ENCODE data around the gene CT45A3.
"Not testable (repeated sequence)": the region's sequence is repeated elsewhere in the genome, so short reads cannot be mapped to it uniquely, and the experiment has no call there.

The CT45A3 gene

DNA sequence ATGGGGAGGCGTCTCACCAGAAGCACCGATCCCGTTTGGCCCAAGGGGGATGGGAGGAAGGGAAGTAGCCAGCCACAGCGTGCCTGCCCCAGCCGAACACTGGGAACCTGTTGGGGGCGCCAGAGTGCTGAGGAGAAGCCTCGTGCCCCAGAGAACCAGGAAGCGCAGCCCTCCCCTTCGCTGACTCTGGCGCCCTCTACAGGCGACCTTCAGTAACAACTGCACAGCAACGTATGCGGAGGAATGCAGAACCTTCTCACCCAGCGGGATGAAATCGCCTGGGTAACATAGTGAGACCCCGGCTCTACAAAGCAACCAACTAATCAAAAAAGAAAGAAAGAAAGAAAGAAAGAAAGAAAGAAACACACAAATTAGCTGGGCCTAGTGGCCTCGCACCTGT, at the start of gene CT45A3:
Gene CT45A3, minus strand, starts transcription at position 101 of the 400 bp plus-strand sequence. CDS start 3,747 bp downstream, outside the sequence.
- H3K9me3 ChIP-seq (ENCODE audit: control insufficient read depth, insufficient read depth, low read length); H3K36me3 ChIP-seq (ENCODE audit: insufficient read depth, low read length); H3K9ac ChIP-seq (ENCODE audit: low read depth, low read length); H3K4me1 ChIP-seq (ENCODE audit: insufficient read depth, low read length): not testable (repeated sequence)

- not testable (repeated sequence) for H3K9ac ChIP-seq (ENCODE audit: low read depth, low read length); H3K4me1 ChIP-seq (ENCODE audit: insufficient read depth, low read length); H3K36me3 ChIP-seq (ENCODE audit: insufficient read depth, low read length); H3K9me3 ChIP-seq (ENCODE audit: control insufficient read depth, insufficient read depth, low read length)
Measured at GRCh38 chrX:135802687-135803086, 34.7 kb upstream of the CT45A3 start, which contains the start of gene CT45A6. Gene CT45A6 (minus strand): TSS chrX:135802787. CDS start chrX:135798993, 3,794 bp downstream.

DNA sequence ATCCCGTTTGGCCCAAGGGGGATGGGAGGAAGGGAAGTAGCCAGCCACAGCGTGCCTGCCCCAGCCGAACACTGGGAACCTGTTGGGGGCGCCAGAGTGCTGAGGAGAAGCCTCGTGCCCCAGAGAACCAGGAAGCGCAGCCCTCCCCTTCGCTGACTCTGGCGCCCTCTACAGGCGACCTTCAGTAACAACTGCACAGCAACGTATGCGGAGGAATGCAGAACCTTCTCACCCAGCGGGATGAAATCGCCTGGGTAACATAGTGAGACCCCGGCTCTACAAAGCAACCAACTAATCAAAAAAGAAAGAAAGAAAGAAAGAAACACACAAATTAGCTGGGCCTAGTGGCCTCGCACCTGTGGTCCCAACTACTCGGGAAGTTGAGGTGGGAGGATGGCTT, 17.4 kb upstream of the CT45A3 start, which contains the start of gene CT45A5:
Gene CT45A5, minus strand, starts transcription at position 101 of the 400 bp plus-strand sequence. CDS start 3,774 bp downstream, outside the sequence.
- not testable (repeated sequence) for H3K9ac ChIP-seq (ENCODE audit: low read depth, low read length); H3K9me3 ChIP-seq (ENCODE audit: control insufficient read depth, insufficient read depth, low read length); H3K36me3 ChIP-seq (ENCODE audit: insufficient read depth, low read length); H3K4me1 ChIP-seq (ENCODE audit: insufficient read depth, low read length)

GRCh38 chrX:135744739-135745138, 23.3 kb downstream of the CT45A3 start:
- H3K4me1 ChIP-seq (ENCODE audit: insufficient read depth, low read length); H3K9me3 ChIP-seq (ENCODE audit: control insufficient read depth, insufficient read depth, low read length); H3K9ac ChIP-seq (ENCODE audit: low read depth, low read length); H3K36me3 ChIP-seq (ENCODE audit: insufficient read depth, low read length): not testable (repeated sequence)

DNA sequence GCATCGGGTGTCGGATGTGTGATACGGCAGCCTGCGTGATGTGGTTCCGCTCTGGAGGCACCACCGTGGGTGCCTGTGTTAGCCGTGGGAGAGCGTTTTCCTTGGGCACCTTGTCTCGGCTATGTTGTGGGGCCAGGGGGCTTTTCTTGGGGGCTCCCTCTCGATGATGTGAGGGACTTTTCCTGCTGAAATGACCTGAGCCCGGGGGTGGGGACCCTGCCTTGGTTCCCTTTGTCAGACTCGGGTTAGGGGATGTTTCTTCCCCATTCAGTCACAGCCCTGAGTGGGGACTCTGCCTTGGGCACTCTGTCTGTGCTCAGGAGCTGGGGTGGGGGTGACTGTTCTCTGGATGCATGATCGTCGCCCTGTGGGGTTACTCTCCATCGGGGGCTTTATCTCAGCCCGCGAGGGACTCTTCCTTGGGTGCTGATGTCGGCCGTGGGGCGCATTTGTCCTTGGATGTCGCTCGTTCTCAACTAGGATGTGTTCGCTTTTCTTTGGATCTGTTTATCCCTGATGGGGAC, 26.7 kb downstream of the CT45A3 start:
- Histone ChIP-seq H3K9me3 (ENCODE audit: control insufficient read depth, insufficient read depth, low read length) (peaks cover 4% of the 10 kb centered on the region; the same call in 1 of the 2 replicates), H3K36me3 (ENCODE audit: insufficient read depth, low read length) (no peaks in the 10 kb centered on the region), H3K4me1 (ENCODE audit: insufficient read depth, low read length) (no peaks in the 10 kb centered on the region), H3K9ac (ENCODE audit: low read depth, low read length) (no peak overlapping the region)

DNA sequence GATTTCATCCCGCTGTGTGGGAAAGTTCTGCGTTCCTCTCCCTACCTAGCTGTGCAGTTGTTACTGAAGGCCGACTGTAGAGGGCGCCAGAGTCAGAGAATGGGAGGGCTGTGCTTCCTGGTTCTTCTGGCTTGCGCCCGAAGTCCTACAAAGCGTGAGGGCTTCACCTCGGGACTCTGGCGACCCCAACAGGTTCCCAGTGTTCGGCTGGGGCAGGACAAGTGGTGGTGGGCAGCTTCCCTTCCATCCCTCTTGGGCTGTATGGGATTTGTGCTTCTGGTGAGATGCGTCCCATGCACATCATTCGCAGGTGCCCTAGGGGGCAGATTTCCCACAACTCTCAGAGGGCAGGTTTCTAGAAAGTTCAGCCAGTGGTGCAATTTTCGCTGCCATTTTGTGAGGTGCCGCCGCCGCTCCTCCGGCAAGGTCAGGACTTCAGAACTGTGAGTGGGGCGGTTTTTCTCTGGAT, 27.3 kb downstream of the CT45A3 start:
- no peaks in the 10 kb centered on the region for H3K4me1 ChIP-seq (ENCODE audit: insufficient read depth, low read length)
- H3K9me3 ChIP-seq (ENCODE audit: control insufficient read depth, insufficient read depth, low read length) = peaks cover 4% of the 10 kb centered on the region; the same call in 1 of the 2 replicates
- no peak overlapping the region for H3K9ac ChIP-seq (ENCODE audit: low read depth, low read length)
- no peaks in the 10 kb centered on the region for H3K36me3 ChIP-seq (ENCODE audit: insufficient read depth, low read length)

DNA sequence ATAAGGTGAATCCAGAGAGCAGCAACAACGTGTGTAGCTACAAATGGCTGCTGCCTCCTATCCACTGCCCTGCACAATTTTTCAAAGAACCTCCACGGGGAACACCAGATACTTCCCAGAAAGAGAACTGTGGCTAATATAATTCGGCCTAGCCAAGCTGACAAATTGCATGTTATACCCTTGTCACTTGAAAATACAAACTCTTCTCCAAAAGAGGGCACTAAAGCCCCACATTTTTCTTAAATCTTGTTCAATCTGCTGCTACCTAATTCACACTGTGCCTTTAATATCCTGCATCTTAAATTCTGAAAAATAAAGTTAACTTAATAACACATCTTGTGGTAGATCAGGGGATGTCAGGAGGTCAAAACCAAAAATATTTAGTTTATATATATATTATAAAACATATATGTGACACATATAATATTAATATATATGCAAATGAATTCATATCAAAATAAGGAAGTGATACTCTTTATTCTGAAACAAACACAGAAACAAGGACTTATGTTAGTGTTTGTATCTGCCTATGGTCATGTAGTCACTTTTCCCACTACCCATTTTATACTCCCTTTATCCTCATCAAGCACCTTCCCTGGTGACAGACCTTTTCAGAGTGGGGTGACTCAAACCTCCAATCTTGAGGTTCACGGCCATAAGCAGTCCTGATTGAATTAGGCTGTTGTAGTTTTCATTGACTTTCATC, 30.5 kb downstream of the CT45A3 start:
- Histone ChIP-seq H3K9me3 (ENCODE audit: control insufficient read depth, insufficient read depth, low read length) (peaks cover 4% of the 10 kb centered on the region; the same call in 1 of the 2 replicates), H3K9ac (ENCODE audit: low read depth, low read length) (no peak overlapping the region), H3K36me3 (ENCODE audit: insufficient read depth, low read length) (no peaks in the 10 kb centered on the region), H3K4me1 (ENCODE audit: insufficient read depth, low read length) (no peaks in the 10 kb centered on the region)

GRCh38 chrX:135734666-135735065, 33.3 kb downstream of the CT45A3 start:
- not testable (repeated sequence) for H3K9me3 ChIP-seq (ENCODE audit: control insufficient read depth, insufficient read depth, low read length); H3K4me1 ChIP-seq (ENCODE audit: insufficient read depth, low read length); H3K36me3 ChIP-seq (ENCODE audit: insufficient read depth, low read length); H3K9ac ChIP-seq (ENCODE audit: low read depth, low read length)

DNA sequence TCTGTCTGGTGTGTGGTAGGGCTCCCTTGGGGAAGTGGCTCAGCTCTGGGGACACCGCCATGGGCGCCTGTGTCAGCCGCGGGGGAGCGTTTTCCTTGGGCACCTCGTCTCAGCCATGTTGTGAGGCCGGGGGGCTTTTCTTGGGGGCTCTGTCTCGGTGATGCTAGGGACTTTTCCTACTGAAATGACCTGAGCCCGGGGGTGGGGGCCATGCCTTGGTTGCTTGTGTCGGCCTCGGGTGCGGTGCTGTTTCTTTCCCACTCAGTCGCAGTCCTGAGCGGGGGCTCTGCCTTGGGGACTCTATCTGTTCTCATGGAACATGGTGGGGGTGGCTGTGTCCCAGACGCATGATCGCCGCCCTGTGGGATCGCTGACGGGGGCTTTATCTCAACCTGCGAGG, 54.2 kb downstream of the CT45A3 start:
- Histone ChIP-seq H3K36me3 (ENCODE audit: insufficient read depth, low read length) (no peaks in the 10 kb centered on the region), H3K4me1 (ENCODE audit: insufficient read depth, low read length) (no peaks in the 10 kb centered on the region), H3K9ac (ENCODE audit: low read depth, low read length) (no peak overlapping the region), H3K9me3 (ENCODE audit: control insufficient read depth, insufficient read depth, low read length) (no peaks in the 10 kb centered on the region)

DNA sequence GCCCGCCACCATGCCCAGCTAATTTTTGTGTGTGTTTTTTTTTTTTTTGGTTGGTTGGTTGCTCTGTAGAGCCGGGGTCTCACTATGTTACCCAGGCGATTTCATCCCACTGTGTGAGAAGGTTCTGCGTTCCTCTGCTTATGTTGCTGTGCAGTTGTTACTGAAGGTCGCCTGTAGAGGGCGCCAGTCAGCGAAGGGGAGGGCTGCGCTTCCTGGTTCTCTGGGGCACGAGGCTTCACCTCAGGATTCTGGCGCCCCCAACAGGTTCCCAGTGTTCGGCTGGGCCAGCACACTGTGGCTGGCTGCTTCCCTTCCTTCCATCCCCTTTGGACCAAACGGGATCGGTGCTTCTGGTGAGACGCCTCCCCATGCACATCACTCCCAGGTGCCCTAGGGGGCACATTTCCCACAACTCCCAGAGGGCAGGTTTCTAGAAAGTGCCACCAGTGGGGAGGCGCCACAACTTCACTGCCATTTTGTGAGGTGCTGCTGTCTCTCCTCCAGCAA, 54.8 kb downstream of the CT45A3 start, which contains the start of gene CT45A1:
Gene CT45A1, plus strand, starts transcription at position 457 of the 507 bp plus-strand sequence. CDS start 5,302 bp downstream, outside the sequence.
- not testable (repeated sequence) for H3K9ac ChIP-seq (ENCODE audit: low read depth, low read length); H3K9me3 ChIP-seq (ENCODE audit: control insufficient read depth, insufficient read depth, low read length); H3K4me1 ChIP-seq (ENCODE audit: insufficient read depth, low read length)

More for the DNA sequence above, 54.8 kb downstream of the CT45A3 start, which contains the start of gene CT45A1:
- not testable (repeated sequence) for H3K36me3 ChIP-seq (ENCODE audit: insufficient read depth, low read length)
